Adrenal gland (tissue), 5 donors: ENCODE measurements around the gene RALGAPB.

ENCODE experiments used
- POLR2A ChIP-seq, 2 donors: fragments of 450-650 bp; IDR thresholded peaks; one replicate each; pipeline ENCODE4 v1.6.1; 2017; ENCODE audit warnings: antibody characterized with exemption in 2 of 2, mild to moderate bottlenecking in 2 of 2, moderate library complexity in 1 of 2
- TF ChIP-seq, protein P1 (sequence below), 6 experiments: fragments of 450-650 bp in 4 of 6; fragments of 200-600 bp in 2 of 6; sonication (generic) in 1 of 6; IDR thresholded peaks; 1 replicate in 5 of 6; 2 replicates in 1 of 6; pipeline versions ENCODE4 v1.5.1 to v1.8.0; 2016 to 2021; ENCODE audit warnings: antibody characterized with exemption in 6 of 6, mild to moderate bottlenecking in 2 of 6, moderate library complexity in 1 of 6
- donor health status: DM: no; HTN: no; CAD: no.

DNA sequence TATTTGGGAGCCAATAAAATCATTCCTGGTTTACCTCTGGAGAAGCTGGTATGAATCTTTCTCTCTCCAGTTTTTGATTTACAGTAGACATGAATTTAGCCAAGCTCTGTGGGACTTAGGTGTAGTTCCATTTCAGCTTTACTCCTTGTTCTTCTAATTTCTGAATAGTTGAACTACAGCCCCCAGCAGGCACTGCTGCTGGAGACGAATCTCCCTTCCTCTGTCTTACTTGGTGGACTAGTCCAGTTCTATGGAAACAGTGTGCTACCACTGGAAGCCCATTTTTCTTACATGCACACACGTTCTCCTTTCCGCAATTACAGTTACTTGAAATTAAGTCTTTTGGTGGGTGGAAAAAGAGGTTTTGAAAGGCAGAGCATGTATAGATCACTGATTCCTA is 42.3 kb downstream of the RALGAPB start:
- TF ChIP-seq, protein P1, sequence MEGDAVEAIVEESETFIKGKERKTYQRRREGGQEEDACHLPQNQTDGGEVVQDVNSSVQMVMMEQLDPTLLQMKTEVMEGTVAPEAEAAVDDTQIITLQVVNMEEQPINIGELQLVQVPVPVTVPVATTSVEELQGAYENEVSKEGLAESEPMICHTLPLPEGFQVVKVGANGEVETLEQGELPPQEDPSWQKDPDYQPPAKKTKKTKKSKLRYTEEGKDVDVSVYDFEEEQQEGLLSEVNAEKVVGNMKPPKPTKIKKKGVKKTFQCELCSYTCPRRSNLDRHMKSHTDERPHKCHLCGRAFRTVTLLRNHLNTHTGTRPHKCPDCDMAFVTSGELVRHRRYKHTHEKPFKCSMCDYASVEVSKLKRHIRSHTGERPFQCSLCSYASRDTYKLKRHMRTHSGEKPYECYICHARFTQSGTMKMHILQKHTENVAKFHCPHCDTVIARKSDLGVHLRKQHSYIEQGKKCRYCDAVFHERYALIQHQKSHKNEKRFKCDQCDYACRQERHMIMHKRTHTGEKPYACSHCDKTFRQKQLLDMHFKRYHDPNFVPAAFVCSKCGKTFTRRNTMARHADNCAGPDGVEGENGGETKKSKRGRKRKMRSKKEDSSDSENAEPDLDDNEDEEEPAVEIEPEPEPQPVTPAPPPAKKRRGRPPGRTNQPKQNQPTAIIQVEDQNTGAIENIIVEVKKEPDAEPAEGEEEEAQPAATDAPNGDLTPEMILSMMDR (IDR thresholded peaks at IDR 0.05) = no peak
- TF ChIP-seq POLR2A (IDR thresholded peaks at IDR 0.05) = no peak
